ENCODE measurements around the gene MYO18A. TPM values are rescaled to one million over a fixed set of nuclear protein-coding genes. Genes with fewer than 3 reads are reported as not detected.

The MYO18A gene
- total and polyA plus RNA-seq, 7 experiments from 2014 or later: 10.2 to 144 (median 95.3) TPM

GRCh38 chr17:29102046-29102445, 78.2 kb downstream of the MYO18A start:
- H3K4me1 Mint-ChIP-seq: peaks cover 0 to 13% (median 3%) of the 10 kb centered on the region in 7 donors
- Histone ChIP-seq H3K27me3 (ENCODE audit: control insufficient read depth in 2 of 2, insufficient read depth in 2 of 2, low read length in 2 of 2) (no peaks in the 10 kb centered on the region), H3K9me3 (ENCODE audit: control insufficient read depth in 2 of 3, low read length in 3 of 3) (no peaks in the 10 kb centered on the region), H3K36me3 (ENCODE audit: control insufficient read depth in 2 of 3, insufficient read depth in 3 of 3, low read length in 3 of 3) (peaks cover 0 to 95% (median 30%) of the 10 kb centered on the region in 3 experiments), H3K4me1 (ENCODE audit: control insufficient read depth in 2 of 2, insufficient read depth in 2 of 2, low read length in 2 of 2) (no peaks in the 10 kb centered on the region), H3K4me3 (ENCODE audit: low read length) (no peak overlapping the region), H3K27ac (ENCODE audit: low read depth, low read length) (no peak overlapping the region)
- H3K9me3 Mint-ChIP-seq: no peaks in the 10 kb centered on the region
- intact Hi-C loops (cut with micrococcal nuclease): no loop called here
- DNase-seq: no peak
- H3K4me3 Mint-ChIP-seq: no peak overlapping the region
- H3K27ac Mint-ChIP-seq: peak overlapping the region in 3 of 9 donors; percentile 14 to 64 (median 36)
- peaks cover 22 to 47% (median 24%) of the 10 kb centered on the region in 5 donors for H3K36me3 Mint-ChIP-seq
- no peak for ATAC-seq
- POLR2A ChIA-PET: interaction anchor here (0.5 kb wide), 1 partner anchor 134 kb away, joined by 3 read pairs; no protein-coding TSS in a partner anchor
- CTCF ChIA-PET: interaction anchor here (2.3 kb wide), 1 partner anchor 15 kb away, joined by 7 read pairs; no protein-coding TSS in a partner anchor
- H3K27me3 Mint-ChIP-seq: no peaks in the 10 kb centered on the region

GRCh38 chr17:29100296-29100695, 79.9 kb downstream of the MYO18A start:
- H3K4me3 ChIP-seq (ENCODE audit: low read length): no peak overlapping the region
- no peaks in the 10 kb centered on the region for H3K9me3 Mint-ChIP-seq
- CTCF ChIA-PET: interaction anchor here (0.8 to 2.3 kb wide), 2 partner anchors 16 to 135 kb away, joined by 3 to 7 read pairs; no protein-coding TSS in a partner anchor
- DNase-seq (no peak), ATAC-seq (no peak)
- H3K4me3 Mint-ChIP-seq: no peak overlapping the region
- H3K4me1 ChIP-seq (ENCODE audit: control insufficient read depth in 2 of 2, insufficient read depth in 2 of 2, low read length in 2 of 2): no peaks in the 10 kb centered on the region
- peaks cover 0 to 95% (median 35%) of the 10 kb centered on the region in 3 experiments for H3K36me3 ChIP-seq (ENCODE audit: control insufficient read depth in 2 of 3, insufficient read depth in 3 of 3, low read length in 3 of 3)
- no peaks in the 10 kb centered on the region for H3K27me3 ChIP-seq (ENCODE audit: control insufficient read depth in 2 of 2, insufficient read depth in 2 of 2, low read length in 2 of 2)
- H3K27ac ChIP-seq (ENCODE audit: low read depth, low read length): no peak overlapping the region
- no peaks in the 10 kb centered on the region for H3K9me3 ChIP-seq (ENCODE audit: control insufficient read depth in 2 of 3, low read length in 3 of 3)
- no peaks in the 10 kb centered on the region for H3K27me3 Mint-ChIP-seq
- H3K27ac Mint-ChIP-seq: no peak overlapping the region
- peaks cover 0 to 13% (median 3%) of the 10 kb centered on the region in 7 donors for H3K4me1 Mint-ChIP-seq
- intact Hi-C loops (cut with micrococcal nuclease): no loop called here
- POLR2A ChIA-PET: no interaction called here
- peaks cover 16 to 48% (median 19%) of the 10 kb centered on the region in 5 donors for H3K36me3 Mint-ChIP-seq

DNA sequence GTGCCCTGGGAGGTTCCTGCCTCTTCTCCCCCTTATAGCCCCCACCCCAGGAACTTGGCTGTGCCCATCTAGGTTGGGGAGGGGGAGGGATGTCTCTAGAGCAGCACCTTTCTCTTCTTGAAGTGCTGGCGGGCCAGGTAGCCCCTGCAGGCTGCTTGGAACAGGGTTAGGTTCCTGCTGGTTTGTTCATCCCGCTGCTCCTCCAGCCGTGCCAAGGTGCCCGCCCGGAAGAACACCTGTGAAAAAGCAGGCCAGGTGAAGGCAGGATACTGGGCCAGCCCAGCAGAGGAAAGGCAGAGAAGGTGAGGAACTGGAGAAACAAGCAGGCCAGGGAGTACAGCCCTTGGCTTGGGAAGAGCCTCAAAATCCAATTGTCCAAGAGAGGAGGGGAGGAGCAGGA, 80.7 kb downstream of the MYO18A start:
- ChIA-PET POLR2A (no interaction called here), CTCF (no interaction called here)
- H3K4me1 Mint-ChIP-seq: peaks cover 0 to 13% (median 3%) of the 10 kb centered on the region in 7 donors
- H3K36me3 Mint-ChIP-seq: peaks cover 13 to 45% (median 19%) of the 10 kb centered on the region in 5 donors
- Histone ChIP-seq H3K27me3 (ENCODE audit: control insufficient read depth in 2 of 2, insufficient read depth in 2 of 2, low read length in 2 of 2) (no peaks in the 10 kb centered on the region), H3K36me3 (ENCODE audit: control insufficient read depth in 2 of 3, insufficient read depth in 3 of 3, low read length in 3 of 3) (peaks cover 0 to 98% (median 34%) of the 10 kb centered on the region in 3 experiments), H3K9me3 (ENCODE audit: control insufficient read depth in 2 of 3, low read length in 3 of 3) (no peaks in the 10 kb centered on the region), H3K4me1 (ENCODE audit: control insufficient read depth in 2 of 2, insufficient read depth in 2 of 2, low read length in 2 of 2) (no peaks in the 10 kb centered on the region), H3K27ac (ENCODE audit: low read depth, low read length) (no peak overlapping the region), H3K4me3 (ENCODE audit: low read length) (no peak overlapping the region)
- H3K27ac Mint-ChIP-seq: peak overlapping the region in 2 of 9 donors; percentile 9 to 56
- DNase-seq (no peak), ATAC-seq (no peak)
- no peak overlapping the region for H3K4me3 Mint-ChIP-seq
- no peaks in the 10 kb centered on the region for H3K9me3 Mint-ChIP-seq
- intact Hi-C loops (cut with micrococcal nuclease): no loop called here
- no peaks in the 10 kb centered on the region for H3K27me3 Mint-ChIP-seq

GRCh38 chr17:29096094-29096493, 84.1 kb downstream of the MYO18A start:
- no peak overlapping the region for H3K27ac ChIP-seq (ENCODE audit: low read depth, low read length)
- peaks cover 2 to 45% (median 8%) of the 10 kb centered on the region in 5 donors for H3K36me3 Mint-ChIP-seq
- POLR2A ChIA-PET: interaction anchor here (0.5 kb wide), 1 partner anchor 41 kb away, joined by 3 read pairs; no protein-coding TSS in a partner anchor
- DNase-seq (no peak), ATAC-seq (no peak)
- H3K4me3 Mint-ChIP-seq: no peak overlapping the region
- H3K27me3 ChIP-seq (ENCODE audit: control insufficient read depth in 2 of 2, insufficient read depth in 2 of 2, low read length in 2 of 2): no peaks in the 10 kb centered on the region
- intact Hi-C loops (cut with micrococcal nuclease): no loop called here
- no peaks in the 10 kb centered on the region for H3K9me3 ChIP-seq (ENCODE audit: control insufficient read depth in 2 of 3, low read length in 3 of 3)
- peaks cover 0 to 99% (median 45%) of the 10 kb centered on the region in 3 experiments for H3K36me3 ChIP-seq (ENCODE audit: control insufficient read depth in 2 of 3, insufficient read depth in 3 of 3, low read length in 3 of 3)
- peak overlapping the region in 1 of 9 donors; percentile 38 for H3K27ac Mint-ChIP-seq
- peaks cover 0 to 3% (median 0%) of the 10 kb centered on the region in 11 donors for H3K9me3 Mint-ChIP-seq
- H3K4me1 Mint-ChIP-seq: peaks cover 0 to 3% (median 0%) of the 10 kb centered on the region in 7 donors
- CTCF ChIA-PET: no interaction called here
- no peaks in the 10 kb centered on the region for H3K27me3 Mint-ChIP-seq
- no peaks in the 10 kb centered on the region for H3K4me1 ChIP-seq (ENCODE audit: control insufficient read depth in 2 of 2, insufficient read depth in 2 of 2, low read length in 2 of 2)
- no peak overlapping the region for H3K4me3 ChIP-seq (ENCODE audit: low read length)

DNA sequence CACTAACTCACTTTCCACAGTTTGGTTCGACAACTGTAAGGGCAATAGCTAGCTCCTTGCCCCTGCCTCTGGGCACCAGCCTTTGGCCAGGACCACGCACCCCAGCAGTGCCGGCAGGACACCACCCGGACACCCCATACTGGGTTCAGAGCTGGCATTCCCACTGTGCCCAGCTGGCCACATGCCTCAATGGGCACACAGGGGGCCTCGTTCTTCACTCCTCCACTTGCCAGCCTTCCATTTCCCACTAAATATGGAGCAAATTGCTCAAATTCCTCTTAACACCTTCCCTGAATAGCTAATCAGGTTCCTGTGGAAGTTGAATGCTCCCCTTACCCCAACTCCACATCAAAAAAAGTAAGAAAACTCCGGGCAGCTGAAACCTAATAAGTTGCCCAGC, 84.8 kb downstream of the MYO18A start:
- DNase-seq: no peak

GRCh38 chr17:29094101-29094708, 86.0 kb downstream of the MYO18A start:
- no peak overlapping the region for H3K27ac ChIP-seq (ENCODE audit: low read depth, low read length)
- peaks cover 5 to 58% (median 8%) of the 10 kb centered on the region in 5 donors for H3K36me3 Mint-ChIP-seq
- no peaks in the 10 kb centered on the region for H3K27me3 ChIP-seq (ENCODE audit: control insufficient read depth in 2 of 2, insufficient read depth in 2 of 2, low read length in 2 of 2)
- DNase-seq: no peak
- no peak for ATAC-seq
- H3K9me3 ChIP-seq (ENCODE audit: control insufficient read depth in 2 of 3, low read length in 3 of 3): no peaks in the 10 kb centered on the region
- no peaks in the 10 kb centered on the region for H3K4me1 Mint-ChIP-seq
- peaks cover 0 to 3% (median 0%) of the 10 kb centered on the region in 11 donors for H3K9me3 Mint-ChIP-seq
- ChIA-PET POLR2A (interaction anchor here (0.6 kb wide), 1 partner anchor 11 kb away, joined by 4 read pairs; no protein-coding TSS in a partner anchor), CTCF (interaction anchor here (1.0 kb wide), 1 partner anchor 22 kb away, joined by 3 read pairs; no protein-coding TSS in a partner anchor)
- H3K4me3 ChIP-seq (ENCODE audit: low read length): no peak overlapping the region
- intact Hi-C loops (cut with micrococcal nuclease): no loop called here
- peak overlapping the region in 1 of 9 donors; percentile 4 for H3K27ac Mint-ChIP-seq
- no peaks in the 10 kb centered on the region for H3K4me1 ChIP-seq (ENCODE audit: control insufficient read depth in 2 of 2, insufficient read depth in 2 of 2, low read length in 2 of 2)
- H3K4me3 Mint-ChIP-seq: no peak overlapping the region
- H3K36me3 ChIP-seq (ENCODE audit: control insufficient read depth in 2 of 3, insufficient read depth in 3 of 3, low read length in 3 of 3): peaks cover 0 to 100% (median 48%) of the 10 kb centered on the region in 3 experiments
- no peaks in the 10 kb centered on the region for H3K27me3 Mint-ChIP-seq

More for the DNA sequence above, 84.8 kb downstream of the MYO18A start:
- Histone ChIP-seq H3K4me1 (ENCODE audit: control insufficient read depth in 2 of 2, insufficient read depth in 2 of 2, low read length in 2 of 2) (no peaks in the 10 kb centered on the region), H3K27ac (ENCODE audit: low read depth, low read length) (no peak overlapping the region), H3K4me3 (ENCODE audit: low read length) (no peak overlapping the region), H3K27me3 (ENCODE audit: control insufficient read depth in 2 of 2, insufficient read depth in 2 of 2, low read length in 2 of 2) (no peaks in the 10 kb centered on the region), H3K36me3 (ENCODE audit: control insufficient read depth in 2 of 3, insufficient read depth in 3 of 3, low read length in 3 of 3) (peaks cover 0 to 100% (median 45%) of the 10 kb centered on the region in 3 experiments), H3K9me3 (ENCODE audit: control insufficient read depth in 2 of 3, low read length in 3 of 3) (no peaks in the 10 kb centered on the region)
- Mint-ChIP-seq H3K36me3 (peaks cover 2 to 49% (median 8%) of the 10 kb centered on the region in 5 donors), H3K4me1 (peaks cover 0 to 3% (median 0%) of the 10 kb centered on the region in 7 donors), H3K27ac (no peak overlapping the region), H3K9me3 (peaks cover 0 to 3% (median 0%) of the 10 kb centered on the region in 11 donors), H3K4me3 (no peak overlapping the region), H3K27me3 (no peaks in the 10 kb centered on the region)
- ChIA-PET CTCF (no interaction called here), POLR2A (no interaction called here)
- intact Hi-C loops (cut with micrococcal nuclease): no loop called here
- ATAC-seq: no peak
